ENCODE results near the gene TMEM131. TPM values are rescaled to one million over a fixed set of nuclear protein-coding genes. Genes with fewer than 3 reads are reported as not detected.

The TMEM131 gene
- total and polyA plus RNA-seq, 4 donors = 25.3 to 39.4 (median 38.1) TPM

- Histone ChIP-seq H3K36me3 (ENCODE audit: control insufficient read depth, insufficient read depth, low read length) (peaks cover 28% of the 10 kb centered on the region), H3K4me1 (ENCODE audit: control insufficient read depth, insufficient read depth, low read length) (no peaks in the 10 kb centered on the region), H3K9me3 (ENCODE audit: control insufficient read depth, insufficient read depth, low read length) (no peaks in the 10 kb centered on the region), H3K4me3 (ENCODE audit: low read depth, low read length) (no peak overlapping the region), H3K27ac (ENCODE audit: low read depth, low read length) (no peak overlapping the region), H3K27me3 (ENCODE audit: control insufficient read depth, insufficient read depth, low read length) (no peaks in the 10 kb centered on the region)
- WGBS (ENCODE audit: insufficient coverage) = 90% methylated on average over 6 of the region's 7 CpGs
- DNase-seq (ENCODE audit: low read depth in 4 of 6, low spot score in 6 of 6) = no peak
Measured at GRCh38 chr2:97788986-97789644, 206.6 kb downstream of the TMEM131 start.

- Histone ChIP-seq H3K9me3 (ENCODE audit: control insufficient read depth, insufficient read depth, low read length) (no peaks in the 10 kb centered on the region), H3K27me3 (ENCODE audit: control insufficient read depth, insufficient read depth, low read length) (no peaks in the 10 kb centered on the region), H3K27ac (ENCODE audit: low read depth, low read length) (no peak overlapping the region), H3K4me1 (ENCODE audit: control insufficient read depth, insufficient read depth, low read length) (peaks cover 6% of the 10 kb centered on the region), H3K36me3 (ENCODE audit: control insufficient read depth, insufficient read depth, low read length) (peaks cover 11% of the 10 kb centered on the region), H3K4me3 (ENCODE audit: low read depth, low read length) (no peak overlapping the region)
- DNase-seq (ENCODE audit: low read depth in 4 of 6, low spot score in 6 of 6) = no peak
- 100% methylated on average over 1 of the region's 2 CpGs for WGBS (ENCODE audit: insufficient coverage)
Measured at GRCh38 chr2:97785818-97786217, 209.9 kb downstream of the TMEM131 start.

GRCh38 chr2:97784953-97785352 lies 210.8 kb downstream of the TMEM131 start:
- H3K27ac ChIP-seq (ENCODE audit: low read depth, low read length) = no peak overlapping the region
- H3K4me3 ChIP-seq (ENCODE audit: low read depth, low read length) = no peak overlapping the region
- H3K9me3 ChIP-seq (ENCODE audit: control insufficient read depth, insufficient read depth, low read length) = no peaks in the 10 kb centered on the region
- no peaks in the 10 kb centered on the region for H3K27me3 ChIP-seq (ENCODE audit: control insufficient read depth, insufficient read depth, low read length)
- H3K36me3 ChIP-seq (ENCODE audit: control insufficient read depth, insufficient read depth, low read length) = peaks cover 11% of the 10 kb centered on the region
- DNase-seq (ENCODE audit: low read depth in 4 of 6, low spot score in 6 of 6) = no peak
- H3K4me1 ChIP-seq (ENCODE audit: control insufficient read depth, insufficient read depth, low read length) = peaks cover 6% of the 10 kb centered on the region

- DNase-seq (ENCODE audit: low read depth in 4 of 6, low spot score in 6 of 6) = no peak
- Histone ChIP-seq H3K27me3 (ENCODE audit: control insufficient read depth, insufficient read depth, low read length) (no peaks in the 10 kb centered on the region), H3K4me1 (ENCODE audit: control insufficient read depth, insufficient read depth, low read length) (peaks cover 6% of the 10 kb centered on the region), H3K9me3 (ENCODE audit: control insufficient read depth, insufficient read depth, low read length) (no peaks in the 10 kb centered on the region), H3K4me3 (ENCODE audit: low read depth, low read length) (no peak overlapping the region), H3K27ac (ENCODE audit: low read depth, low read length) (no peak overlapping the region), H3K36me3 (ENCODE audit: control insufficient read depth, insufficient read depth, low read length) (peaks cover 7% of the 10 kb centered on the region)
- WGBS (ENCODE audit: insufficient coverage) = 65% methylated on average over 4 of the region's 4 CpGs
Measured at GRCh38 chr2:97781981-97782380, 213.8 kb downstream of the TMEM131 start.

- Histone ChIP-seq H3K27me3 (ENCODE audit: control insufficient read depth, insufficient read depth, low read length) (no peaks in the 10 kb centered on the region), H3K27ac (ENCODE audit: low read depth, low read length) (no peak overlapping the region), H3K4me1 (ENCODE audit: control insufficient read depth, insufficient read depth, low read length) (peaks cover 6% of the 10 kb centered on the region), H3K4me3 (ENCODE audit: low read depth, low read length) (no peak overlapping the region), H3K36me3 (ENCODE audit: control insufficient read depth, insufficient read depth, low read length) (peaks cover 9% of the 10 kb centered on the region), H3K9me3 (ENCODE audit: control insufficient read depth, insufficient read depth, low read length) (no peaks in the 10 kb centered on the region)
- WGBS (ENCODE audit: insufficient coverage) = 91% methylated on average over 4 of the region's 4 CpGs
- DNase-seq (ENCODE audit: low read depth in 4 of 6, low spot score in 6 of 6) = no peak
Measured at GRCh38 chr2:97779141-97779540, 216.6 kb downstream of the TMEM131 start.

- Histone ChIP-seq H3K36me3 (ENCODE audit: control insufficient read depth, insufficient read depth, low read length) (peaks cover 29% of the 10 kb centered on the region), H3K27ac (ENCODE audit: low read depth, low read length) (no peak overlapping the region), H3K9me3 (ENCODE audit: control insufficient read depth, insufficient read depth, low read length) (no peaks in the 10 kb centered on the region), H3K4me3 (ENCODE audit: low read depth, low read length) (no peak overlapping the region), H3K27me3 (ENCODE audit: control insufficient read depth, insufficient read depth, low read length) (no peaks in the 10 kb centered on the region), H3K4me1 (ENCODE audit: control insufficient read depth, insufficient read depth, low read length) (no peaks in the 10 kb centered on the region)
- 58% methylated on average over 7 of the region's 11 CpGs for WGBS (ENCODE audit: insufficient coverage)
- DNase-seq (ENCODE audit: low read depth in 4 of 6, low spot score in 6 of 6) = no peak
Measured at GRCh38 chr2:97775074-97775473, 220.7 kb downstream of the TMEM131 start.

- DNase-seq (ENCODE audit: low read depth in 4 of 6, low spot score in 6 of 6) = peak in 1 of 6 donors; percentile 8
- Histone ChIP-seq H3K27ac (ENCODE audit: low read depth, low read length) (no peak overlapping the region), H3K36me3 (ENCODE audit: control insufficient read depth, insufficient read depth, low read length) (peaks cover 32% of the 10 kb centered on the region), H3K9me3 (ENCODE audit: control insufficient read depth, insufficient read depth, low read length) (no peaks in the 10 kb centered on the region), H3K27me3 (ENCODE audit: control insufficient read depth, insufficient read depth, low read length) (no peaks in the 10 kb centered on the region), H3K4me3 (ENCODE audit: low read depth, low read length) (no peak overlapping the region), H3K4me1 (ENCODE audit: control insufficient read depth, insufficient read depth, low read length) (no peaks in the 10 kb centered on the region)
- WGBS (ENCODE audit: insufficient coverage) = 43% methylated on average over 7 of the region's 7 CpGs
Measured at GRCh38 chr2:97774425-97774824, 221.3 kb downstream of the TMEM131 start.

GRCh38 chr2:97770445-97770844 lies 225.3 kb downstream of the TMEM131 start:
- no peak overlapping the region for H3K27ac ChIP-seq (ENCODE audit: low read depth, low read length)
- DNase-seq (ENCODE audit: low read depth in 4 of 6, low spot score in 6 of 6) = no peak
- no peaks in the 10 kb centered on the region for H3K27me3 ChIP-seq (ENCODE audit: control insufficient read depth, insufficient read depth, low read length)
- H3K4me3 ChIP-seq (ENCODE audit: low read depth, low read length) = no peak overlapping the region
- H3K9me3 ChIP-seq (ENCODE audit: control insufficient read depth, insufficient read depth, low read length) = no peaks in the 10 kb centered on the region
- WGBS (ENCODE audit: insufficient coverage) = 83% methylated on average over 1 of the region's 4 CpGs
- H3K36me3 ChIP-seq (ENCODE audit: control insufficient read depth, insufficient read depth, low read length) = peaks cover 35% of the 10 kb centered on the region
- H3K4me1 ChIP-seq (ENCODE audit: control insufficient read depth, insufficient read depth, low read length) = no peaks in the 10 kb centered on the region

GRCh38 chr2:97769711-97770110 lies 226.0 kb downstream of the TMEM131 start:
- no peaks in the 10 kb centered on the region for H3K4me1 ChIP-seq (ENCODE audit: control insufficient read depth, insufficient read depth, low read length)
- no peak overlapping the region for H3K27ac ChIP-seq (ENCODE audit: low read depth, low read length)
- H3K27me3 ChIP-seq (ENCODE audit: control insufficient read depth, insufficient read depth, low read length) = no peaks in the 10 kb centered on the region
- peaks cover 38% of the 10 kb centered on the region for H3K36me3 ChIP-seq (ENCODE audit: control insufficient read depth, insufficient read depth, low read length)
- H3K4me3 ChIP-seq (ENCODE audit: low read depth, low read length) = no peak overlapping the region
- 50% methylated on average over 1 of the region's 3 CpGs for WGBS (ENCODE audit: insufficient coverage)
- no peak for DNase-seq (ENCODE audit: low read depth in 4 of 6, low spot score in 6 of 6)
- H3K9me3 ChIP-seq (ENCODE audit: control insufficient read depth, insufficient read depth, low read length) = no peaks in the 10 kb centered on the region

GRCh38 chr2:97769308-97769707 lies 226.4 kb downstream of the TMEM131 start:
- WGBS (ENCODE audit: insufficient coverage) = no CpG with 5 or more reads among the region's 3 CpGs
- Histone ChIP-seq H3K4me1 (ENCODE audit: control insufficient read depth, insufficient read depth, low read length) (no peaks in the 10 kb centered on the region), H3K36me3 (ENCODE audit: control insufficient read depth, insufficient read depth, low read length) (peaks cover 39% of the 10 kb centered on the region), H3K4me3 (ENCODE audit: low read depth, low read length) (no peak overlapping the region), H3K9me3 (ENCODE audit: control insufficient read depth, insufficient read depth, low read length) (no peaks in the 10 kb centered on the region), H3K27me3 (ENCODE audit: control insufficient read depth, insufficient read depth, low read length) (no peaks in the 10 kb centered on the region), H3K27ac (ENCODE audit: low read depth, low read length) (no peak overlapping the region)
- no peak for DNase-seq (ENCODE audit: low read depth in 4 of 6, low spot score in 6 of 6)

Measured in spinal cord (tissue), 10 donors.